NCI-H1694 treated with DMSO at 0.1 percent for 48 hours (cell line): ENCODE results near the gene POLR1E.

Experiments used
- DNase-seq: peaks from one replicate; lab custom pipeline; 2025; lab: John Stamatoyannopoulos, UW

Gene POLR1E

GRCh38 chr9:37540634-37541033, 54.9 kb downstream of the POLR1E start:
- no peak for DNase-seq

- DNase-seq, result no peak
Measured at GRCh38 chr9:37541465-37541864, 55.7 kb downstream of the POLR1E start.

GRCh38 chr9:37542488-37542887, 56.7 kb downstream of the POLR1E start:
- no peak for DNase-seq

- no peak for DNase-seq
Measured at GRCh38 chr9:37542895-37543294, 57.1 kb downstream of the POLR1E start.

- DNase-seq, result no peak
Measured at GRCh38 chr9:37543468-37543867, 57.7 kb downstream of the POLR1E start.

GRCh38 chr9:37547328-37547878, 61.7 kb downstream of the POLR1E start:
- no peak for DNase-seq

- DNase-seq, result no peak
Measured at GRCh38 chr9:37549527-37549926, 63.8 kb downstream of the POLR1E start.

- no peak for DNase-seq
Measured at GRCh38 chr9:37550781-37551180, 65.0 kb downstream of the POLR1E start.

GRCh38 chr9:37551468-37551867, 65.7 kb downstream of the POLR1E start:
- DNase-seq, result no peak

GRCh38 chr9:37551888-37552287, 66.1 kb downstream of the POLR1E start:
- no peak for DNase-seq
